GM23248 (cell line): ENCODE measurements around the gene HDAC10. TPM values are rescaled to one million over a fixed set of nuclear protein-coding genes. Genes with fewer than 3 reads are reported as not detected.

Experiments
- DNase-seq: peaks from one replicate; pipeline ENCODE4 v3.0.0-alpha.2; 2015
- H2AFZ ChIP-seq: fragments of 200-600 bp; sonication (generic); 2 replicates; pipeline ENCODE4 v1.6.1; 2016; ENCODE audit warnings: antibody characterized with exemption
- H3F3A ChIP-seq: fragments of 200-600 bp; sonication (generic); 2 replicates; pipeline ENCODE4 v1.6.1; 2016; ENCODE audit warnings: mild to moderate bottlenecking, antibody characterized with exemption, mixed run types; ENCODE audit not compliant: insufficient read depth
- H3K27ac ChIP-seq: fragments of 200-600 bp; sonication (generic); 2 replicates; pipeline ENCODE4 v1.5.1; 2016; ENCODE audit warnings: mild to moderate bottlenecking
- H3K27me3 ChIP-seq: fragments of 200-600 bp; sonication (generic); replicated peaks from 2 replicates; pipeline ENCODE4 v1.6.1; 2016; ENCODE audit warnings: mild to moderate bottlenecking; ENCODE audit not compliant: insufficient read depth
- H3K36me3 ChIP-seq: fragments of 200-600 bp; sonication (generic); 2 replicates; pipeline ENCODE4 v1.6.1; 2016; ENCODE audit warnings: low read depth, mild to moderate bottlenecking
- H3K4me1 ChIP-seq: fragments of 200-600 bp; sonication (generic); 2 replicates; pipeline ENCODE4 v1.6.1; 2016; ENCODE audit warnings: mild to moderate bottlenecking; ENCODE audit not compliant: insufficient read depth
- H3K4me2 ChIP-seq: fragments of 200-600 bp; sonication (generic); one replicate; pipeline ENCODE4 v1.6.1; 2016; ENCODE audit warnings: mild to moderate bottlenecking; ENCODE audit not compliant: unreplicated experiment
- H3K4me3 ChIP-seq: fragments of 200-600 bp; sonication (generic); 2 replicates; pipeline ENCODE4 v1.5.1; 2016; ENCODE audit warnings: mild to moderate bottlenecking
- H3K79me2 ChIP-seq: fragments of 200-600 bp; sonication (generic); 2 replicates; pipeline ENCODE4 v1.6.1; 2016; ENCODE audit warnings: mild to moderate bottlenecking; ENCODE audit not compliant: insufficient read depth
- H3K9ac ChIP-seq: fragments of 200-600 bp; sonication (generic); 2 replicates; pipeline ENCODE4 v1.6.1; 2016; ENCODE audit warnings: mild to moderate bottlenecking
- H3K9me2 ChIP-seq: fragments of 200-600 bp; sonication (generic); 2 replicates; pipeline ENCODE4 v1.6.1; 2016; ENCODE audit warnings: mixed run types, mild to moderate bottlenecking, moderate library complexity; ENCODE audit not compliant: insufficient read depth
- H3K9me3 ChIP-seq: fragments of 200-600 bp; sonication (generic); one replicate; pipeline ENCODE4 v1.6.1; 2017; ENCODE audit warnings: low read depth
- H4K20me1 ChIP-seq: fragments of 200-600 bp; sonication (generic); 2 replicates; pipeline ENCODE4 v1.6.0; 2016; ENCODE audit not compliant: insufficient read depth
- EZH2 ChIP-seq: fragments of 200-600 bp; sonication (generic); IDR thresholded peaks from 2 replicates; pipeline ENCODE4 v1.6.1; 2018; ENCODE audit warnings: antibody characterized with exemption, mild to moderate bottlenecking; ENCODE audit not compliant: insufficient read depth, poor library complexity, severe bottlenecking
- EZH2phosphoT487 ChIP-seq: fragments of 200-600 bp; sonication (generic); IDR thresholded peaks from 2 replicates; pipeline ENCODE4 v1.6.1; 2018; ENCODE audit warnings: antibody characterized with exemption, moderate library complexity, mild to moderate bottlenecking, low read depth; ENCODE audit not compliant: insufficient read depth
- WGBS, 2 experiments: methylation state at CpG; one replicate each; pipeline ENCODE4 v1.1.6; 2015 to 2017; ENCODE audit warnings: low lambda C conversion rate in 2 of 2, low coverage in 1 of 2; ENCODE audit errors: missing lambda C conversion rate in 2 of 2; 5-methylcytosine and 5-hydroxymethylcytosine counted together
- in situ Hi-C: fragments of 300-500 bp; cut with MboI; formaldehyde crosslinking; loops from 2 replicates; pipeline ENCODE4 v1.15.0; 2020
- polyA plus RNA-seq: library from polyadenylated mRNA; unstranded; fragments of >200 nt; fragmentation: Nextera tagmentation; extraction: Ambion mirVana; gene quantifications from 2 replicates; pipeline ENCODE4 v1.2.1, GENCODE V29; 2016
- total RNA-seq: library from RNA; depleted of rRNA; stranded (reverse); fragments of >200 nt; shearing (Covaris generic); gene quantifications from 2 replicates; pipeline ENCODE4 v1.2.3, GENCODE V29; 2014

Gene HDAC10
- total and polyA plus RNA-seq, 2 experiments from 2014 or later, result 6.6 to 16.8 TPM

- Histone ChIP-seq H3K9ac (no peak overlapping the region), H3K9me3 (no peaks in the 10 kb centered on the region), H3K79me2 (peaks cover 92% of the 10 kb centered on the region), H3K4me2 (no peak overlapping the region), H4K20me1 (no peaks in the 10 kb centered on the region), H3K9me2 (no peaks in the 10 kb centered on the region), H3F3A (no peaks in the 10 kb centered on the region), H3K36me3 (peaks cover 14% of the 10 kb centered on the region; the same call in 1 of the 2 replicates), H3K4me1 (peaks cover 19% of the 10 kb centered on the region), H2AFZ (no peak overlapping the region), H3K4me3 (no peak overlapping the region), H3K27me3 (no peaks in the 10 kb centered on the region), H3K27ac (no peak overlapping the region)
- no peak for DNase-seq
- 95 to 97% methylated on average over 52 of the region's 57 CpGs for WGBS, 2 experiments
- in situ Hi-C loops, result no loop called here
- TF ChIP-seq EZH2 (no peak), EZH2phosphoT487 (no peak)
Measured at GRCh38 chr22:50289151-50289941, 38.3 kb upstream of the HDAC10 start.

GRCh38 chr22:50287731-50288130 lies 36.7 kb upstream of the HDAC10 start:
- no peak for DNase-seq
- Histone ChIP-seq H3K79me2 (peaks cover 77% of the 10 kb centered on the region), H3F3A (no peaks in the 10 kb centered on the region), H3K9ac (no peak overlapping the region), H3K9me2 (no peaks in the 10 kb centered on the region), H3K9me3 (no peaks in the 10 kb centered on the region), H3K4me2 (no peak overlapping the region), H2AFZ (no peak overlapping the region), H3K27ac (no peak overlapping the region), H3K27me3 (no peaks in the 10 kb centered on the region), H3K4me1 (peaks cover 6% of the 10 kb centered on the region), H3K36me3 (peaks cover 14% of the 10 kb centered on the region; the same call in 1 of the 2 replicates), H3K4me3 (no peak overlapping the region), H4K20me1 (no peaks in the 10 kb centered on the region)
- in situ Hi-C loops, result no loop called here
- 92 to 94% methylated on average over 28 to 31 of the region's 31 CpGs for WGBS, 2 experiments
- TF ChIP-seq EZH2phosphoT487, result no peak
- TF ChIP-seq EZH2, result no peak

GRCh38 chr22:50286701-50287318 lies 35.7 kb upstream of the HDAC10 start:
- TF ChIP-seq EZH2 (no peak), EZH2phosphoT487 (no peak)
- no peaks in the 10 kb centered on the region for H3K9me2 ChIP-seq
- in situ Hi-C loops, result no loop called here
- no peaks in the 10 kb centered on the region for H3K9me3 ChIP-seq
- H3K79me2 ChIP-seq, result peaks cover 68% of the 10 kb centered on the region
- H3K36me3 ChIP-seq, result peaks cover 18% of the 10 kb centered on the region; the same call in 1 of the 2 replicates
- no peak overlapping the region for H3K4me3 ChIP-seq
- WGBS, 2 experiments, result 89 to 92% methylated on average over 26 to 33 of the region's 40 CpGs
- H3K4me2 ChIP-seq, result no peak overlapping the region
- no peaks in the 10 kb centered on the region for H4K20me1 ChIP-seq
- H3K27ac ChIP-seq, result no peak overlapping the region
- H2AFZ ChIP-seq, result no peak overlapping the region
- H3K4me1 ChIP-seq, result no peaks in the 10 kb centered on the region
- H3F3A ChIP-seq, result no peaks in the 10 kb centered on the region
- H3K9ac ChIP-seq, result no peak overlapping the region
- DNase-seq, result no peak
- no peaks in the 10 kb centered on the region for H3K27me3 ChIP-seq

- no peak for DNase-seq
- H3K4me1 ChIP-seq, result no peaks in the 10 kb centered on the region
- no peak overlapping the region for H3K4me3 ChIP-seq
- in situ Hi-C loops, result no loop called here
- no peak overlapping the region for H3K4me2 ChIP-seq
- H3F3A ChIP-seq, result no peaks in the 10 kb centered on the region
- H3K9me3 ChIP-seq, result no peaks in the 10 kb centered on the region
- no peaks in the 10 kb centered on the region for H4K20me1 ChIP-seq
- H3K9me2 ChIP-seq, result no peaks in the 10 kb centered on the region
- H3K9ac ChIP-seq, result no peak overlapping the region
- peaks cover 22% of the 10 kb centered on the region; the same call in 1 of the 2 replicates for H3K36me3 ChIP-seq
- no peak for TF ChIP-seq EZH2
- TF ChIP-seq EZH2phosphoT487, result no peak
- no peaks in the 10 kb centered on the region for H3K27me3 ChIP-seq
- H2AFZ ChIP-seq, result no peak overlapping the region
- no peak overlapping the region for H3K27ac ChIP-seq
- peaks cover 63% of the 10 kb centered on the region for H3K79me2 ChIP-seq
- 94 to 95% methylated on average over 18 to 20 of the region's 21 CpGs for WGBS, 2 experiments
Measured at GRCh38 chr22:50286275-50286674, 35.2 kb upstream of the HDAC10 start.
